Activated CD4-positive, alpha-beta T cell treated with anti-CD3 and anti-CD28 coated beads for 36 hours (primary cell): ENCODE measurements around the gene MSX1. TPM values are rescaled to one million over a fixed set of nuclear protein-coding genes. Genes with fewer than 3 reads are reported as not detected.

Experiments
- ATAC-seq: fragments of 200-7000 bp; cut with Tn5 transposase; one replicate; pipeline ENCODE4 v1.10.0; 2021; ENCODE audit warnings: mild to moderate bottlenecking, moderate library complexity
- CTCF ChIA-PET: fragments of 350-600 bp; sonication (Branson Sonifier 250); formaldehyde crosslinking; loops from one replicate; lab custom pipeline; 2021; ENCODE audit warnings: antibody characterized with exemption; lab: Charles Lee
- POLR2A ChIA-PET: fragments of 350-600 bp; sonication (Branson Sonifier 250); formaldehyde crosslinking; loops from one replicate; lab custom pipeline; 2021; ENCODE audit warnings: antibody characterized with exemption, inconsistent platforms; lab: Charles Lee
- DNase-seq: peaks from one replicate; pipeline ENCODE4 v3.0.0-alpha.2; 2020
- H3K27ac Mint-ChIP-seq: one replicate; pipeline ENCODE4 v1.8.0; 2021; ENCODE audit warnings: mixed read lengths
- H3K27me3 Mint-ChIP-seq: one replicate; pipeline ENCODE4 v1.8.0; 2021; ENCODE audit warnings: mixed read lengths
- H3K36me3 Mint-ChIP-seq: one replicate; pipeline ENCODE4 v1.8.0; 2021; ENCODE audit warnings: low read depth, mixed read lengths
- H3K4me1 Mint-ChIP-seq: one replicate; pipeline ENCODE4 v1.8.0; 2021; ENCODE audit warnings: mixed read lengths
- H3K4me3 Mint-ChIP-seq: one replicate; pipeline ENCODE4 v1.8.0; 2021; ENCODE audit warnings: mild to moderate bottlenecking, moderate library complexity, mixed read lengths
- H3K9me3 Mint-ChIP-seq: one replicate; pipeline ENCODE4 v1.8.0; 2021; ENCODE audit warnings: low read depth, mixed read lengths
- intact Hi-C, 2 experiments: fragments of 100-400 bp; cut with DNase I in 1 of 2; cut with micrococcal nuclease in 1 of 2; formaldehyde crosslinking; loops; one replicate each; pipeline versions ENCODE4 v1.14.2 to v1.15.1; 2022 to 2024; cut with DNase I, micrococcal nuclease
- total RNA-seq, 2 experiments: library from RNA; stranded (reverse); gene quantifications; one replicate each; pipeline ENCODE4 v1.2.3, GENCODE V29; 2021

Gene MSX1
- total RNA-seq, 2 experiments from 2014 or later: 0.09 TPM; not detected in 1

DNA sequence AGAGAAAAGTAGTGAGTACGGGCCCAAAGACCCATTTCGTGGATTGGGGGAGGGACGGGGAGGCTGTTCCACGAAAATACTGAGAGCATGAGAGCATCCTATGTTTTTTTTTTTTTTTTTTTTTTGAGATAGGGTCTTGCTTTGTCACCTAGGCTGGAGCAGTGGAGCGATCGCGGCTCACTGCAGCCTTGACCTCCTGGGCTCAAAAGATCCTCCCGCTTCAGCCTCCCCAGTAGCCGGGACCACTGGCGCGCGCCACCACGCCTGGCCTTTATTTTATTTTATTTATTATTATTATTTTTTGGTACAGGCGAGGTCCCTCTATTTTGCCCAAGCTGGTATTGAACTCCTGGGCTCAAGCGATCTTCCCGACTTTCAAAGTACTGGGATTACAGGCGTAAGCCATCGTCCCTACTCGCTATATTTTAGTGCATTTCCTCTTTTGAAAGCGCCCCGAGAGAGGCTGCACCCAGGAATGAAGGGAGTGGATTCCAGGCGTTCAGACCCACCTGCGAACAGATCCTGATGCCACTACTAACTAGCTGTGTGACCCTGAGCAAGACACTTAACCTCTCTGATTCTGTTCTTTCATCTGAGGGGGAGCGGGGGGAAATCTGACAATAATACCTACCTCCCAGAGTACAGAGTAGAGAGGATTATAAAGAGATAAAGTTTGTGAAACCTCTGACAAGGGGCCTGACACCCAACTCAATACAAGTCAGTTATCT, 5.4 kb upstream of the MSX1 start:
- ATAC-seq: no peak
- Mint-ChIP-seq H3K9me3 (peaks cover 1% of the 10 kb centered on the region), H3K36me3 (no peaks in the 10 kb centered on the region), H3K4me1 (peaks cover 38% of the 10 kb centered on the region), H3K27ac (no peak overlapping the region), H3K27me3 (peaks cover 55% of the 10 kb centered on the region), H3K4me3 (peak overlapping the region; percentile 58)
- no peak for DNase-seq
- ChIA-PET CTCF (no interaction called here), POLR2A (interaction anchor here (0.6 kb wide), 1 partner anchor 17 kb away, joined by 3 read pairs; no protein-coding TSS in a partner anchor)
- intact Hi-C loops: loop anchor here in 1 of 2 experiments (2.0 kb wide), 1 partner anchor 13 kb away; no protein-coding TSS in a partner anchor

DNA sequence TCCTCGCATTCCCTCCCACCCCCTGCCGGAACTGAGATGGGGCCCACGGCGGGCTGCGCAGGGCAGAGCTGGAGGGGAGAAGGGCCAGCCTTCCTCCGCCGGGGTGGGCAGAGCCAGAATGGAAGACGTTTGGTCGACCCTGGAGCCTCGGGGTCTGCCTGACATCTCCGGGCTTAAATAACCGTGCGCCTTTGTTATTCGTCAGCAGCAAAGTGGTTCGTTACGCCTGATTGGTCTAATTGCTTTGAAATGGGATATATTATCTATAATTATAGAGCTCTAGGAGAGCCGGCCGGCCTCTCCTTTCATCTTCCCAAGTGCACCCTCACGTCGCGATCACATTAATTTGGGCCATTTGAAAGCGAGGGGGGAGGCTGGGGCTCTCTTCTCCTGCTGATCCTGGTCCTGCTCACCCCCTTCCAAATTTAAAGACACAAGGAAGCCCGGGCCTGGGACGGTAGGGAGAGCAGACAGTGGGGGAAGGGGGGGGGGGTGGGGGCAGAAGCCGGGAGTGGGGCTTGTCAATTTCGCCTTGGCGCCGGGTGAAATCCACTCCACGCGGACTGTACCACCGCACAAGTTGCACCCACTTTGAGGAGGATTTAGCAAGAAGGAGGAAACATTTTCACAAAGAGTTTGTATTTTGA, 4.7 kb upstream of the MSX1 start:
- intact Hi-C loops: loop anchor here in 1 of 2 experiments (5.0 kb wide), 2 partner anchors 367 to 1087 kb away; partner anchors contain the start of gene ADRA2C
- H3K27ac Mint-ChIP-seq: no peak overlapping the region
- H3K9me3 Mint-ChIP-seq: peaks cover 1% of the 10 kb centered on the region
- H3K27me3 Mint-ChIP-seq: peaks cover 55% of the 10 kb centered on the region
- no peak overlapping the region for H3K4me3 Mint-ChIP-seq
- no peak for ATAC-seq
- no peaks in the 10 kb centered on the region for H3K36me3 Mint-ChIP-seq
- CTCF ChIA-PET: no interaction called here
- DNase-seq: no peak
- peaks cover 39% of the 10 kb centered on the region for H3K4me1 Mint-ChIP-seq
- POLR2A ChIA-PET: interaction anchor here (0.6 kb wide), 1 partner anchor 16 kb away, joined by 3 read pairs; no protein-coding TSS in a partner anchor

DNA sequence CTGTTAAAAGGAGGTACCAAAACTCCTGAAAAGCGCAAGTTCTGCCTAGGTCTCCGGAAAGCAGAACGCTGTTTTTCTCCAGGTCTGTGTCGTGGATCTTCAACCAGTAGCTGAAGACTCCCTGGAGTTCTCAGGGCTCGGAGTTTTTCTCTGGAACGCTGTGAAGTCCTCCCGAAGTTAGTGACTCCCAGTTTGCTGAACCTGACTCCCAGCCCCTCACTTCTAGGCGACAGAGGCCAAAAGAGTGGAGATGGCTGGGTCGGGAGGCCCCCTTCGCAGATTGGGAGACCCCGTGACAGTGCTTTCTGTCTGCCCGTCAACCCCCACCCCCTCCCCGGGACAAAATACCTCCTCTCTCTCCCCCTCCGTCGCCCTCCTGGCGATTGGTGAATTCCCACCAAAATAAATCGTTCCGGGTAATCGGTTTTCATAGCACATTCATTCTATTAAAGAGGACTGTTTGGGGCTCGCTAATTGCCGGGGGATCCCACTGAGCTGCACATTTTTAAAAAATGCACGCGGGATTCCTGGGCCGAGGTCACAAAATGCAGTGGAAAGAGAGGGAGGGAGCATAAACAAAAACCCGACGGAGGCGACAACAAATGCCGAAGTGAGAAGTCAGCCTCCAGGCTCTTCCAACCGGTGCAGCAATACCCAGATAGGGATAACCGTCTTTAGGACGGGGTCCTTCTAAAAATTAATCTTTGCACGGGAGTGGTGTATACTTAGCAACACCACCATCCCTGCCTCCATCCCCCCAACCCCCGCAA, 4.0 kb upstream of the MSX1 start:
- intact Hi-C loops: loop anchor here in 1 of 2 experiments (1.0 to 5.0 kb wide), 3 partner anchors 13 to 1088 kb away; partner anchors contain the start of gene ADRA2C
- Mint-ChIP-seq H3K27me3 (peaks cover 55% of the 10 kb centered on the region), H3K4me3 (peak overlapping the region; percentile 8), H3K4me1 (peaks cover 41% of the 10 kb centered on the region), H3K9me3 (peaks cover 1% of the 10 kb centered on the region), H3K27ac (no peak overlapping the region), H3K36me3 (no peaks in the 10 kb centered on the region)
- ChIA-PET POLR2A (no interaction called here), CTCF (no interaction called here)
- ATAC-seq (no peak), DNase-seq (no peak)

DNA sequence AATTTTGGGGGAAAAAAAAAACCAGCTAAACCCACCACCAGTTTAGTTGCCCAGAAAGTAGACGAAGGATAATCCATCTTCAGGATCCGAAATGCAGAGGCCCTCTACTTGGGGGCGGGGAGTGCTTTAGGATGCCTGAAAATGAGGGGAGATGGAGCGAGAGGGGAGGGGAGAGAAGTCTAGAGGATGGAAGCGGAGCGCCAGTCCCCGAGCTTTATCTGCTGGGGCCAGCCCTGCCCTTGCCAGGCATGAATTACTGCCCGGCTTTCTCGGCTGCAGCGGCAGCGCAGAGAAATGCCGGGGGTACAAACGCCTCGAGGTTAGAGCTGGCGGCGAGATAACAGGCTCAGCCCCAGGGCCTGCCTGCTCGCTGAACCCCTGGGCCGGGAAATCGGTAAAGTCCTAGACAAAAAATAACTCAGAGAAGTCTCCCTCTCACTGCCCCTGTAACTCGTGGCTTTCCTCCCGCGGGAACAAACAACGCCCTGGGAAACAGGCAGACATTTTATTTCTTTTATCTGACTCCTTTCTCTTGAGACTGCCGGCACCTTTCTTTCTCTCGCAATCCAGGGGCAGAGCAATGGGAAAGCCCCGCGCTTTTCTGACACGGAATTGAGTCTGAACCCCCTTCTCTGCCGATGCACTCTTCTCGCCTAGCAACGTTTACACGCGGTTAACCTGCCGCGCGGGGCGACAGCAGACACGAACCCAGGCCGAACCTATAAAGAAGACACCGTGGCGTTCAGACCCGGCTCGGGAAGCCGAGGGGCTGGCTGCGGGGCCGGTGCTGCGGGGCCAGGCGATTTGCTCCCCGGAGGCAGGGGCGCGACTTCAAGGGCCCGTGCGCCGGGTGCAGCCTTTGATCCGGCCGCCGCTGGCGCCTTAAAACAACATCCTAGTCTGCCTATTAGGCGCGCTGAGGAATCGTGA, 3.1 kb upstream of the MSX1 start:
- ChIA-PET CTCF (no interaction called here), POLR2A (no interaction called here)
- no peaks in the 10 kb centered on the region for H3K36me3 Mint-ChIP-seq
- peaks cover 1% of the 10 kb centered on the region for H3K9me3 Mint-ChIP-seq
- ATAC-seq (no peak), DNase-seq (peak; percentile 39)
- peaks cover 58% of the 10 kb centered on the region for H3K27me3 Mint-ChIP-seq
- peak overlapping the region; percentile 57 for H3K4me3 Mint-ChIP-seq
- H3K27ac Mint-ChIP-seq: no peak overlapping the region
- H3K4me1 Mint-ChIP-seq: peaks cover 48% of the 10 kb centered on the region
- intact Hi-C loops: loop anchor here in 1 of 2 experiments (1.0 to 5.0 kb wide), 3 partner anchors 12 to 1089 kb away; partner anchors contain the start of gene ADRA2C

DNA sequence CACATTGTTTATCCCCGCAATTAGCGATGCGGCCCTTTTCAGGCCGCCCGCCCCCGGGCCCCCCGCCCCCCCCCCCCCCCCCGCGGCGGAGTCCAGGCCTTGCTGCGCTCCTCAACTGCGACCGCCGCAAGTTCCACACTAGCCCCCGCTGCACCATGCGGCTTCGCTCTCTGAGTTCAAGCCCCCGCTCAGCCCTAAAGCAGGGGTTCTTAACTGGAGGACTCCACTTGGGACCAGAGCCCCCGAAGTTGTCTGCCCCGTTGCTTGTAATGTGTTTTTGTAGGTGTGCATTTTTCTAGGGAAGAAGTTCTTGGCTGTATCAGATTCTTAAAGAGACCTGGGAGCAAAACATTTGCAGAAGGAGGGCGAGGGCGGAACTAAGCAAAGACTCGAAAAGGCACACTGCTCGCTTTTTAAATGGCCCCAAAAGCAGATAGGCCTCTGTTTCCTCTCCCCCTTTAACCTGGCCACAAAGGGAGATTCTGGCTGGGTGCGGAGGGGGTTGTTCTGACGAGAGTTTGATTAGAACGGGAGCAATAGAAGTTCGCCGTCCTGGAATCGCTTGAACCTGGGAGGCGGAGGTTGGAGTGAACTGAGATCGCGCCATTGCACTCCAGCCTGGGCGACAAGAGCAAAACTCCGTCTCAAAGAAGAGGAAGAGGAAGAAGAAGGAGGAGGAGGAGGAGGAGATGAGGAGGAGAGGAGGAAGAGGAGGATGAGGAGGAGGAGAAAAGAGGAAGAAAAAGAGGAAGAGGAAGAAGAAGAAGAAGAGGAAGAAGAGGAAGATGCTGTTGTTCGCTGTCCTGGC, 2.3 kb upstream of the MSX1 start:
- H3K4me3 Mint-ChIP-seq: no peak overlapping the region
- DNase-seq (no peak), ATAC-seq (no peak)
- peaks cover 1% of the 10 kb centered on the region for H3K9me3 Mint-ChIP-seq
- H3K4me1 Mint-ChIP-seq: peaks cover 54% of the 10 kb centered on the region
- intact Hi-C loops: loop anchor here in 1 of 2 experiments (1.0 to 5.0 kb wide), 3 partner anchors 370 to 1090 kb away; partner anchors contain the start of genes ADRA2C and TMEM128
- CTCF ChIA-PET: no interaction called here
- H3K27ac Mint-ChIP-seq: no peak overlapping the region
- POLR2A ChIA-PET: no interaction called here
- peaks cover 63% of the 10 kb centered on the region for H3K27me3 Mint-ChIP-seq
- no peaks in the 10 kb centered on the region for H3K36me3 Mint-ChIP-seq

DNA sequence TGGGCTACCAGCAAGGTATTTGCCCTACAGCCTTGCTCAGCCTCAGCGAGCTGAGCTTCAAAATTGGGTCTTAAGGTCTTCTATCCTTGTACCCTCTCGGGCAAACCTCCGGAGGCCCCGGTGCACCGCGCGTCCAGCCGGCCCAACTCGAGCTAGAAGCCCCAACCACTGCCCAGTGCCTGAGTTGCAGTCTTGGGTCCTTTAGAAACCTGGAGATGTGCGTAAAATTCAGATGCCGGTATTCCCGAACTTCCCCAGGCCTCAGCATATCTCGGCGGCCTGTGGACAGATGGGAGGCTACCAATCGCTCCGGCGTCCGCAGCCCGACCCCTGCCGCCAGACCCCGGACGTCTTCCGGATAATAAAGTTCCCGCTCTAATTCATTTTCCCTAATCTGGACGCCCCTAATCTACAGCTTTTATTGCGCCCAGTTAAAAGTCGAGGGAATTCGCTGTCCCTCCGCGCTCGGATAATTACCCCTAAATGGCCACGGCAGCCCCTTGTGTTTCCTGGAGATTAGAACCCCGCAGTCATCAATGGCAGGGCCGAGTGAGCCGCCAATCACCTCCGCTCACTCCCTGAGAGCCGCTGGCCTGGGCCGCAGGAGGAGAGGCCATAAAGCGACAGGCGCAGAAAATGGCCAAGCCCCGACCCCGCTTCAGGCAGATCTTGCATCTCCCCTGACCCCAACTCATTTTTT, 1.5 kb upstream of the MSX1 start:
- ChIA-PET POLR2A (interaction anchor here (1.0 kb wide), 1 partner anchor 13 kb away, joined by 3 read pairs; no protein-coding TSS in a partner anchor), CTCF (interaction anchor here (1.0 kb wide), 1 partner anchor 369 kb away, joined by 3 read pairs; no protein-coding TSS in a partner anchor)
- peaks cover 1% of the 10 kb centered on the region for H3K9me3 Mint-ChIP-seq
- DNase-seq (no peak), ATAC-seq (no peak)
- peaks cover 62% of the 10 kb centered on the region for H3K27me3 Mint-ChIP-seq
- H3K4me1 Mint-ChIP-seq: peaks cover 48% of the 10 kb centered on the region
- intact Hi-C loops: loop anchor here in 1 of 2 experiments (1.0 to 5.0 kb wide), 3 partner anchors 371 to 1091 kb away; partner anchors contain the start of genes ADRA2C and TMEM128
- no peaks in the 10 kb centered on the region for H3K36me3 Mint-ChIP-seq
- no peak overlapping the region for H3K27ac Mint-ChIP-seq
- H3K4me3 Mint-ChIP-seq: no peak overlapping the region

DNA sequence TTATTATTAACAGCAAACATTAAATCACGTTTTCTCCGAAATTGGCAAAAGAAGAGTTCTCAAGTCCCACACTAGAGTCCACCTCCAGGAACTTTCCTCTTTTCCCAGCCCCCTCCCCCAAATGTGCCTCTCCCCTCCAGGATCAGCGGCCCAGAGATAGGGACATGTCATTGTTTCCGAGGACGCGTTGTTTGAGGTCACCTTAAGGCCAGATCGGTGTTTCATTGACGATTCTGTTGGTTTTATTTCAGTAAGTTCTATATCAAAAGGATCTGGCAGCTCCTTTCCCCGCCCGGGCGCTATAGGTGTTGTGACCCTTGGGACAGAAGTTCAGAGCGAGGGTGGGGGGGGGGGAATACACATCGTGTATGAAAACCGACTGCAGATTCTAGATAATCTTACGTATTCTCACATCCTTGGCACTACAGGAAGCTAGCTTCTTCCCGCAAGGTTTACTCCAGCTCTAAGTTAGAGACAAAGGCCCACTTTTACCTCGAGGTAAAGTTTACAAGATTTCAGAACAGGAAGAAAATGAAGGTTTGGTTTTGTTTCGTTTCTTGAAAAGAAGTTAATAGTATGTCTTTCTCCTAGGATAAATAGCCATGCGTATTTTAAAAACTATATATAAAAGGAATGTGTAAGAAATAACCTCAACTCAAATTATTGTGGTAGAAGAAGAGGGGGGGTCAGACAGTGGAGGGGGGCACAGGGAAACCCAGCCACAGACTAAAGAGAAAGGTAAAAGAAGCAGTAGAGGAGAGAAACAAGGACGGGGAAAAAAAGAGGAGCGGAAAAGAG, 739 bp upstream of the MSX1 start:
- Mint-ChIP-seq H3K4me1 (peaks cover 41% of the 10 kb centered on the region), H3K27me3 (peaks cover 61% of the 10 kb centered on the region), H3K36me3 (no peaks in the 10 kb centered on the region), H3K9me3 (peaks cover 1% of the 10 kb centered on the region), H3K27ac (no peak overlapping the region), H3K4me3 (no peak overlapping the region)
- ATAC-seq (no peak), DNase-seq (no peak)
- CTCF ChIA-PET: interaction anchor here (1.0 kb wide), 1 partner anchor 370 kb away, joined by 3 read pairs; no protein-coding TSS in a partner anchor
- POLR2A ChIA-PET: interaction anchor here (1.0 kb wide), 1 partner anchor 12 kb away, joined by 3 read pairs; no protein-coding TSS in a partner anchor
- intact Hi-C loops: loop anchor here in 1 of 2 experiments (5.0 kb wide), 2 partner anchors 371 to 1091 kb away; partner anchors contain the start of gene ADRA2C

DNA sequence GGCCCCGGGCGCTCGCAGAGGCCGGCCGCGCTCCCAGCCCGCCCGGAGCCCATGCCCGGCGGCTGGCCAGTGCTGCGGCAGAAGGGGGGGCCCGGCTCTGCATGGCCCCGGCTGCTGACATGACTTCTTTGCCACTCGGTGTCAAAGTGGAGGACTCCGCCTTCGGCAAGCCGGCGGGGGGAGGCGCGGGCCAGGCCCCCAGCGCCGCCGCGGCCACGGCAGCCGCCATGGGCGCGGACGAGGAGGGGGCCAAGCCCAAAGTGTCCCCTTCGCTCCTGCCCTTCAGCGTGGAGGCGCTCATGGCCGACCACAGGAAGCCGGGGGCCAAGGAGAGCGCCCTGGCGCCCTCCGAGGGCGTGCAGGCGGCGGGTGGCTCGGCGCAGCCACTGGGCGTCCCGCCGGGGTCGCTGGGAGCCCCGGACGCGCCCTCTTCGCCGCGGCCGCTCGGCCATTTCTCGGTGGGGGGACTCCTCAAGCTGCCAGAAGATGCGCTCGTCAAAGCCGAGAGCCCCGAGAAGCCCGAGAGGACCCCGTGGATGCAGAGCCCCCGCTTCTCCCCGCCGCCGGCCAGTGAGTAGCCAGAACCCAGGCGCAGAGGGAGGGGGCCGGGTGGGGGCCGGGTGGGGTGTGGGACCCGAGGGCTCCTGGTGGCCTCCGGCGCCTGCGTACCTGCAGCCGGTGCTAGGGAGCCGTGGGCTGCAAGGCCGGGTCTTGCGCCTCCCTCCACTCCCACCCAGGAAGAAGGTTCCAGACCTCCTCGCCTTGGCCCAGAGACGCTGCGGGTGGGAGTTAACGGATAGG, 534 bp downstream of the MSX1 start:
- H3K9me3 Mint-ChIP-seq: peaks cover 1% of the 10 kb centered on the region
- POLR2A ChIA-PET: no interaction called here
- H3K27ac Mint-ChIP-seq: no peak overlapping the region
- CTCF ChIA-PET: interaction anchor here (0.7 kb wide), 2 partner anchors 23 to 303 kb away, joined by 3 read pairs; no protein-coding TSS in a partner anchor
- H3K27me3 Mint-ChIP-seq: peaks cover 69% of the 10 kb centered on the region
- DNase-seq (no peak), ATAC-seq (peak; percentile 11)
- intact Hi-C loops: loop anchor here in 1 of 2 experiments (5.0 to 10.0 kb wide), 4 partner anchors 373 to 1093 kb away; partner anchors contain the start of genes ADRA2C, CRMP1 and NSG1
- peak overlapping the region; percentile 38 for H3K4me3 Mint-ChIP-seq
- H3K4me1 Mint-ChIP-seq: peaks cover 40% of the 10 kb centered on the region
- H3K36me3 Mint-ChIP-seq: no peaks in the 10 kb centered on the region
